Activated T-cell treated with anti-CD3 and anti-CD28 coated beads for 48 hours (primary cell): ENCODE measurements around the gene PIN1.
"Not testable (repeated sequence)": the region's sequence is repeated elsewhere in the genome, so short reads cannot be mapped to it uniquely, and the experiment has no call there.

Experiments
- DNase-seq: peaks from one replicate; pipeline ENCODE4 v3.0.0-alpha.2; 2020; ENCODE audit warnings: low read depth

PIN1 gene

GRCh38 chr19:9834726-9835506 lies at the start of gene PIN1:
TSS of gene PIN1 (plus strand) at chr19:9835318. CDS start at chr19:9835345, 27 bp downstream.
- DNase-seq: peak; percentile 99

DNA sequence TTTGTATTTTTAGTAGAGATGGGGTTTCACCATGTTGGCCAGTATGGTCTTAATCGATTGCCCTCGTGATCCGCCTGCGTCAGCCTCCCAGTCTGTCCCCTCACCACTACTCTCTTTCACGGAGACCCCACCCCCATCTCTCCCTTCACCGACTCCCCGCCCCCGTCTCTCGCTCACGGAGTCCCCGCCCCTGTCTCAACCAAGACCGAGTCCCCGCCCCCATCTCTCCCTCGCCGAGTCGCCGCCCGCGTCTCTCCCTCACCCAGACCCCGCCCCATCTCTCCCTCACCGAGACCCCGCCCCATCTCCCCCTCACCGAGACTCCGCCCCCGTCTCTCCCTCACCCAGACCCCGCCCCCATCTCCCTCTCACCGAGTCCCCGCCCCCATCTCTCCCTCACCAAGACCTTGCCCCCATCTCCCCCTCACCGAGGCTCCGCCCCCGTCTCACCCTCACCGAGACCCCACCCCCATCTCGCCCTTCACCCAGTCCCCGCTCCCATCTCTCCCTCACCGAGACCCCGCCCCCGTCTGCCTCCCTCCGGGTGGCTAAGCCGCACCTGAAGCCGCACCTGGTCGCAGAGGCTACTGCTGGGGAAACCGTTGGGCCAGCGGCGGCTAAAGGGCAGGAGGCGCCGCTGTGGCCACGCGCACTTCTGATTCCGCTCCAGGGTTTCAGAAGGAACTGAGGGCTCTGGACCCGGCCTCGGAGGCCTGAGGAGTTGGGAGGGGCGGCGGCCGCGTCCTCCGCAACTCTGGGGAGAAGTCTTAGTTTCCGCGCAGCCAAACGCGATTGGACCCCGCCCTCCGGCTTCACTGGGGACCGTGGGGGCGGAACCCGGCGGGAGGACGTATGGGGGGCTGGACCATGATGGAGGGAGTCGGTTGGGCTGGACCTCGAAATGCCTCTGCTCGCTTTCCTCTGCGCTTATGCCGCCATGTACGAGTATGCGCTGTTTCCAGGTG lies 49.5 kb upstream of the PIN1 start:
- DNase-seq: peak; percentile 94

GRCh38 chr19:9786342-9786741 lies 48.8 kb upstream of the PIN1 start:
- DNase-seq: no peak

DNA sequence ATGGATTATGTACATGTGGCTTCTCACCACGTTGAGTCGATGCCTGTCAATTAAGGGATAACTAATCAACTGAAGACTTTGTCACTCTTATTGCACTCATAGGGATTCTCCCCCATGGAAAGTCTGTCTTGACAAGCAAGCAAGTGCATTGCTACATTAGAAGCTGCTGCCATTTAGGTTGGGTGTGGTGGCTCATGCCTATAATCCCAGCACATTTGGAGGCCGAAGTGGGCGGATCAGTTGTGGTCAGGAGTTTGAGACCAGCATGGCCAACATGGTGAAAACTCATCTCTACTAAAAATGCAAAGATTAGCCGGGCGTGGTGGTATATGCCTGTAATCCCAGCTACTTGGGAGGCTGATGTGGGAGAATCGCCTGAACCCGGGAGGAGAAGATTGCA lies 48.3 kb upstream of the PIN1 start:
- DNase-seq: no peak

DNA sequence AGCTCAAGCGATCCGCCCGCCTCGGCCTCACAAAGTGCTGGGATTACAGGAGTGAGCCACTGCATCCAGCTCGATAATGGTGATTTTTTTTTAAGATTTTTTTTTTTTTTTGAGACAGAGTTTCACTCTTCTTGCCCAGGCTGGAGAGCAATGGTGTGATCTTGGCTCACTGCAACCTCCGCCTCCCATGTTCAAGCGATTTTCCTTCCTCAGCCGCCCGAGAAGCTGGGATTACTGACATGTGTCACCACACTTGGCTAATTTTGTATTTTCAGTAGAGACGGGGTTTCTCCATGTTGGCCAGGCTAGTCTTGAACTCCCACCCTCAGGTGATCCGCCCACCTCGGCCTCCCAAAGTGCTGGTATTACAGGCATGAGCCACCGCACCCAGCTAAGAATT lies 46.5 kb upstream of the PIN1 start:
- DNase-seq: not testable (repeated sequence)

DNA sequence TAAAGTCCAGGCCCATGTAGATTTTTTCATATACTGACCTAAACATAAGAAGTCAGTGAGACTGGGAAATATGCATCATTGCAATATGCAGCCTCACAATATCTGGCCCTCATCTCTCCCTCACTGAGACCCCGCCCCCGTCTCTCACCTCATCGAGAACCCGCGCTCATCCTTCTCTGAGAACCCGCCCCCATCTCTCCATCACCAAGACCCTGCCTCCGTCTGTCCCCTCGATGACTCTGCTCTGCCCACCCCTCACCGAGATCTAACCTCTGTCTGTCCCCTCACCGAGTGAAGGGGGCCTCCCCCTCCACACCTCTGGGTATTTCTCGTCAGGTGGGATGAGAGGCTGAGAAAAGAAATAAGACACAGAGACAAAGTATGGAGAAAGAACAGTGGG lies 46.1 kb upstream of the PIN1 start:
- no peak for DNase-seq

DNA sequence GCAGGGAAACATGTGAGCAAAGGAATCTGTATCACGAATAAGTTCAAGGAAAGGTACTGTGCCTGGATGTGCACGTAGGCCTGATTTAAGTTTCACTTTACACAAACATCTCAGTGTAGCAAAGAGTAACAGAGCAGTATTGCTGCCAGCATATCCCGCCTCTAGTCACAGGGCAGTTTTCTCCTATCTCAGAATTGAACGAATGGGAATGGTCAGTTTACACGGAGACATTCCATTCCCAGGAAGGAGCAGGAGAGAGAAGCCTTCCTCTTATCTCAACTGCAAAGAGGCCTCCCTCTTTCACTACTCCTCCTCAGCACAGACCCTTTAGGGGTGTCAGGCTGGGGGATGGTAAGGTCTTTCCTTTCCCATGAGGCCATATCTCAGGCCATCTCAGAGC lies 45.5 kb upstream of the PIN1 start:
- not testable (repeated sequence) for DNase-seq

- not testable (repeated sequence) for DNase-seq
These were observed 44.1 kb upstream of the PIN1 start for GRCh38 chr19:9791073-9791367.

GRCh38 chr19:9791552-9792205 lies 43.4 kb upstream of the PIN1 start:
- peak; percentile 81 for DNase-seq

- DNase-seq: peak; percentile 80
These were observed 42.7 kb upstream of the PIN1 start for GRCh38 chr19:9792206-9793070.

DNA sequence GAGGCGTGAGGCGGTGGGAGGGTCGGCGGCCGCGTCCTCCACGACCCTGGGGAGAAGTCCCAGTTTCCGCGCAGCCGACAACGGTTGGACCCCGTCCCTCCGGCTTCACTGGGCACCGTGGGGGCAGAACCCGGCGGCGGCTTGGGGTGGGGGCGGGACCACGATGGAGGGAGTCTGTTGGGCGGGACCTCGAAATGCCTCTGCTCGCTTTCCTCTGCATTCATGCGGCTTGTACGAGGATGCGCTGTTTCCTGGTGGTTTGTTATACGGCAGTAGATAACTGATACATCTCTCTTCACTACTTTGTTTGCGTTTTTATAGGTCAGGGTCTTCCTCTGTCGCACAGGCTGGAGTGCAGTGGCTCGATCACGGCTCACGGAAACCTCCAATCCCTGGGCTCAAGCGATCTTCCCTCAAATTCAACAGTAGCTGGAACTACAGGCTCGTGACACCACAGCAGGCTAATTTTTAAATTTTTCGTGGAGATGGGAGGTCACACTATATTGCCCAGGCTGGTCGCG lies 42.0 kb upstream of the PIN1 start:
- DNase-seq: peak; percentile 59

DNA sequence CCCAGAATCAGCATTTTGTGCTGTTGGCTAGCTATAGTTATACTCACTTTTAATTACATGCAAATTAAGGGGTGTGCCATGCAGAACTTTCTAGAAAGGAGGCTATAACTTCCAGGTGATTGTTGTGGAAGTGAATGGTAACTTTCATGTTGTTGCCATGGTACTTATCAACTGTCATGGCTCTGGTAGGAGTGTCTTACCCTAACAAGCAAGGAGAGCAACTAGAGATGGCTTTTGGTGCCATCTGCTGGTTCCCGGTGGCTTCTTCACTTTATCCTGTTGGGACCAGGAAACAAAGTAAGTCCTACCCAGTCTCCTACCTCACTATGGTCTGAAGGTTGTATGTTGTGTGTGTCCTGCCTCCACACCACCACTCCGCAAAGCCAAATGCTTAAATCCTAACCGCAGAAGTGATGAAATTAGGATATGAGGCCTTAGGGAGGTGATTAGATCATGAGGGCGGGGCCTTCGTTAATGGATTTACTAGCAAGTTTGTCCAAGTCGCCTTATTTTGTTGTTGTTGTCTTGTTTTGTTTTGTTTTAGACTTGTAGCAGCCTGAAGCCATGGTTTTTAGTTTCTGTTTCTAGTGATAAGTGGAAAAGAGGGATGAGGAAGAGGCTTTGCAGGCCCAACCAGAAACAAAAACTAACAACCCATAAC lies 38.9 kb upstream of the PIN1 start:
- DNase-seq: peak; percentile 69

GRCh38 chr19:9797871-9798270 lies 37.2 kb upstream of the PIN1 start:
- no peak for DNase-seq

DNA sequence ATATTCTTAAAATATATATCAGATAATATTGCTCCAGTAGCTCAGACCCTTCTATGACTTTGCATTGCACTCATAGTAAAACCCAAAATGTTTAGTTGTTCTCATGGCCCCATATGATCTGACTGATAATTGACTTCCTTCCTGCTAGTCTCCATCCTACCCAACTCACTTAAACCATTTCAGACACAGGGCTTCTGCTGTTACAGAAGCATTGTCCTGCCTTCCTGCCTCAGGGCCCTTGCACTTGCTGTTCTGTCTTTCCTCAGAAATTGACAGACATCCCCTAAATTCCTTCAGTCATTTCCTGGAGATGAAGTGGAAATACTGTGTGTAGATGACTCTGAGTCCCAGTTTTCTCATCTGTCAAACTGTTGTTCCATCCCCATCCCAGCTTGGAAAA lies 36.0 kb upstream of the PIN1 start:
- DNase-seq: no peak

- DNase-seq: no peak
These were observed 33.1 kb upstream of the PIN1 start for GRCh38 chr19:9801976-9802375.

DNA sequence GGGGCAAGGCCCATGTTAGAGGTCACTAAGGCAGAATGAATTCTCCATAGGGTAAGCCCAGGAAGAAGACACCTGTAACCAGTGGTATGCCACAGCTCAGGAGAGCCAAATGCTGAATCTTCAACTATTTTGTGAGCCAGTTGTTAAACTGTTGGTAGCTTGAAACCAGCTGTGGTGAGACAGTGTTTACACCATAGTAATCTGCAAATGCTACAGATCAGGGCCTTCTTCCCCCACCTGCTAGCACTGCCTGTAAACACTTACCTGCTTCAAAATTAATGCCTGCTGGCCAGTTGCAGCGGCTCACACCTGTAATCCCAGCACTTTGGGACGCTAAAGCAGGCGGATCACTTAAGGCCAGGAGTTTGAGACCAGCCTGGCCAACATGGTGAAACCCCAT lies 28.3 kb upstream of the PIN1 start:
- DNase-seq: no peak

DNA sequence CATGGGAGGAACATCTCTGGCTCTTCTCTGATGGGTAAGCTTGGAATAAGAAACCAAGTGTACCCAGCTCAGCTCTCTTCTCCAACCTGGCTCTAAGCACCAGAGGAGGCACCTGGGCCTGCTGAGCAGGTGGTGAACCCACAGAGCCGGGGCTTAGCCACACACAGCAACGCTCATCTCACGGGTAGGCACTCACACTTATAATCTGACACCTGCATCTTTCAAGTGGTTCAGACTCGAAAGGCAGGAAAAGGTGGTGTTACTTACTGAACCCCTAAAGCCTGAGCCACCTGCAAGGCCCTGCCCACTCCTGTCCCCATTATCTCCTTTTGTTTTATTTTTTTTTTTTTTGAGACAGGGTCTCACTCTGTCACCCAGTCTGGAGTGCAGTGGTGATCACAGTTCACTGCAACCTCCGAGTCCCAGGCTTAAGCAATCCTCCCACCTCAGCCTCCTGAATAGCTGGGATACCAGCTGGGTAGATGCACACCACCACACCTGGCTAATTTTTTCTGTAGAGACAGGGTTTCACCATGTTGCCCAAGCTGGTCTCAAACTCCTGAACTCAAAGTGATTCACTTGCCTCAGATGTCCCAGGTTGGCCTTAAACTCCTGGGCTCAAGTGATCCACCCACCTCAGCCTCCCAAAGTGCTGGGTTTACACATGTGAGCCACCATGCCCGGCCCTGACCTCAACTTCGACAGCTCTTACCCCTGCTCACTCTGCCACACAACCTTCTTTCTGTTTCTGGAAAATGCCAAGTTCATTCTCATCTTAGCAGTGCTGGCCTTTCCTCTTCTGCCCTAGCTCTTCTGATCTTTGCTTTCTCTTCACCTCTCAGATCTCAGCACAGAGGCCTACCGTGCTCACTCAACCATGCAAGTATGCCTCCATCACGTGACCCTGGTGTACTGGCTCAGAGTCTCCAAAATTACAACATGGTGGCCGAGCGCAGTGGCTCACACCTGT lies 26.0 kb upstream of the PIN1 start:
- DNase-seq: no peak

GRCh38 chr19:9811139-9811538 lies 24.0 kb upstream of the PIN1 start:
- DNase-seq: no peak

DNA sequence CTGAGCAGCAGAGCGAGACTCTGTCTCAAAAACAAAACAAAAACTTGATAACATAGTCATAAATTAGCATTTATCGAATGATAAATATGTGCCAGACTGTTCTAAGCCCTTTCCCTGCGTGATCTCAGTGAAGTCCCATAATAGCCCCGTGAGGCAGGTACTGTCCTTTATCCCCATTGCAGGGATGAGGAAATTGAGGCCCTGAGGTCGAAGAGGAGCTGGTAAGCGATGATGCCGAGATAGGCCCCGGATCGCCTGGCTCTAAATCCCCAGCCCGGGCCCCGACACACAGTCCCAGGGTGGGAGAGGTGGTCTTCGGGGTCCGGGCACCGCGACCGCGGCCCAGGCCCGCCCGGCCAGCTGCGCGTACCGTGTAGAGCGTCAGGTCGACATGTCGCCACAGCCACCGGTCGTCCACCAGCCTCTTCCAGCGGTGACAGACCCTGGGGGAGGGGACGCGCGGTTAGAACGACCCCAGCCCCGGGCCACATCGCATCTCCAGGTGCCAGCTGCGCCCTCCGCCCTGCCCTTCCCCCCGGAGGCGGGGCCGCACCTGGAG lies 16.9 kb upstream of the PIN1 start:
- no peak for DNase-seq
